Suprapubic skin (tissue), 4 donors: ENCODE measurements around the gene STYX.

Experiments
- CTCF ChIP-seq, 2 donors: fragments of 200-600 bp in 1 of 2; fragments of 450-650 bp in 1 of 2; sonication (generic) in 1 of 2; IDR thresholded peaks; one replicate each; pipeline ENCODE4 v1.5.1; 2016 to 2019; ENCODE audit warnings: antibody characterized with exemption in 2 of 2, mild to moderate bottlenecking in 1 of 2, moderate library complexity in 1 of 2
- EP300 ChIP-seq: sonication (generic); formaldehyde crosslinking; IDR thresholded peaks from one replicate; pipeline ENCODE4 v1.6.1; 2017; ENCODE audit warnings: antibody characterized with exemption
- POLR2A ChIP-seq, 2 donors: fragments of 450-650 bp; IDR thresholded peaks; one replicate each; pipeline ENCODE4 v1.6.1; 2017; ENCODE audit warnings: antibody characterized with exemption in 2 of 2, mild to moderate bottlenecking in 2 of 2, moderate library complexity in 2 of 2
- POLR2AphosphoS5 ChIP-seq, 3 donors: sonication (generic); formaldehyde crosslinking; IDR thresholded peaks; one replicate each; pipeline ENCODE4 v1.6.1; 2017; ENCODE audit warnings: antibody characterized with exemption in 3 of 3

- TF ChIP-seq POLR2A (IDR thresholded peaks at IDR 0.05), result no peak
- TF ChIP-seq EP300, result no peak
- no peak for TF ChIP-seq CTCF (IDR thresholded peaks at IDR 0.05)
- TF ChIP-seq POLR2AphosphoS5 (IDR thresholded peaks at IDR 0.05), result no peak
Measured at GRCh38 chr14:52701223-52701622, 28.7 kb upstream of the STYX start.
